Nephron (organoid): ENCODE data around the gene KRT6C.

ENCODE experiments used
- H3K27ac Mint-ChIP-seq, 3 experiments: 2 replicates each; pipeline ENCODE4 v1.8.0; 2020; ENCODE audit warnings: mixed read lengths in 3 of 3, mild to moderate bottlenecking in 2 of 3, moderate library complexity in 1 of 3
- H3K27me3 Mint-ChIP-seq: 2 replicates; pipeline ENCODE4 v1.8.0; 2021; ENCODE audit warnings: low read depth, mild to moderate bottlenecking, moderate library complexity, mixed read lengths
- H3K36me3 Mint-ChIP-seq: 2 replicates; pipeline ENCODE4 v1.8.0; 2020; ENCODE audit warnings: low read depth, mixed read lengths
- H3K4me1 Mint-ChIP-seq: 2 replicates; pipeline ENCODE4 v1.8.0; 2020; ENCODE audit warnings: mixed read lengths
- H3K4me3 Mint-ChIP-seq, 3 experiments: 2 replicates each; pipeline ENCODE4 v1.8.0; 2020; ENCODE audit warnings: mild to moderate bottlenecking in 3 of 3, mixed read lengths in 3 of 3, moderate library complexity in 2 of 3
- H3K9me3 Mint-ChIP-seq: 2 replicates; pipeline ENCODE4 v1.8.0; 2020; ENCODE audit warnings: mixed read lengths
- TF ChIP-seq, protein P1 (sequence below), 3 experiments: fragments of 200-600 bp; sonication (generic); IDR thresholded peaks; one replicate each; pipeline ENCODE4 v1.5.0; 2021; ENCODE audit warnings: antibody characterized with exemption in 3 of 3; ENCODE audit not compliant: unreplicated experiment in 3 of 3

The KRT6C gene

GRCh38 chr12:52436000-52436827 lies 37.4 kb downstream of the KRT6C start:
- H3K27me3 Mint-ChIP-seq = peaks cover 32% of the 10 kb centered on the region
- no peaks in the 10 kb centered on the region for H3K36me3 Mint-ChIP-seq
- H3K27ac Mint-ChIP-seq = no peak overlapping the region
- H3K4me1 Mint-ChIP-seq = no peaks in the 10 kb centered on the region
- TF ChIP-seq, protein P1, sequence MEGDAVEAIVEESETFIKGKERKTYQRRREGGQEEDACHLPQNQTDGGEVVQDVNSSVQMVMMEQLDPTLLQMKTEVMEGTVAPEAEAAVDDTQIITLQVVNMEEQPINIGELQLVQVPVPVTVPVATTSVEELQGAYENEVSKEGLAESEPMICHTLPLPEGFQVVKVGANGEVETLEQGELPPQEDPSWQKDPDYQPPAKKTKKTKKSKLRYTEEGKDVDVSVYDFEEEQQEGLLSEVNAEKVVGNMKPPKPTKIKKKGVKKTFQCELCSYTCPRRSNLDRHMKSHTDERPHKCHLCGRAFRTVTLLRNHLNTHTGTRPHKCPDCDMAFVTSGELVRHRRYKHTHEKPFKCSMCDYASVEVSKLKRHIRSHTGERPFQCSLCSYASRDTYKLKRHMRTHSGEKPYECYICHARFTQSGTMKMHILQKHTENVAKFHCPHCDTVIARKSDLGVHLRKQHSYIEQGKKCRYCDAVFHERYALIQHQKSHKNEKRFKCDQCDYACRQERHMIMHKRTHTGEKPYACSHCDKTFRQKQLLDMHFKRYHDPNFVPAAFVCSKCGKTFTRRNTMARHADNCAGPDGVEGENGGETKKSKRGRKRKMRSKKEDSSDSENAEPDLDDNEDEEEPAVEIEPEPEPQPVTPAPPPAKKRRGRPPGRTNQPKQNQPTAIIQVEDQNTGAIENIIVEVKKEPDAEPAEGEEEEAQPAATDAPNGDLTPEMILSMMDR (IDR thresholded peaks at IDR 0.05; ENCODE audit: unreplicated experiment in 3 of 3) = no peak
- H3K4me3 Mint-ChIP-seq = no peak overlapping the region
- H3K9me3 Mint-ChIP-seq = no peaks in the 10 kb centered on the region

GRCh38 chr12:52435659-52435999 lies 38.0 kb downstream of the KRT6C start:
- H3K9me3 Mint-ChIP-seq = no peaks in the 10 kb centered on the region
- H3K27me3 Mint-ChIP-seq = peaks cover 35% of the 10 kb centered on the region
- H3K36me3 Mint-ChIP-seq = no peaks in the 10 kb centered on the region
- TF ChIP-seq, protein P1 (IDR thresholded peaks at IDR 0.05; ENCODE audit: unreplicated experiment in 3 of 3) = no peak
- no peak overlapping the region for H3K4me3 Mint-ChIP-seq
- H3K27ac Mint-ChIP-seq = no peak overlapping the region
- no peaks in the 10 kb centered on the region for H3K4me1 Mint-ChIP-seq

- H3K9me3 Mint-ChIP-seq = no peaks in the 10 kb centered on the region
- no peak overlapping the region for H3K27ac Mint-ChIP-seq
- H3K27me3 Mint-ChIP-seq = peaks cover 42% of the 10 kb centered on the region
- no peak overlapping the region for H3K4me3 Mint-ChIP-seq
- no peaks in the 10 kb centered on the region for H3K4me1 Mint-ChIP-seq
- H3K36me3 Mint-ChIP-seq = no peaks in the 10 kb centered on the region
- TF ChIP-seq, protein P1 (IDR thresholded peaks at IDR 0.05; ENCODE audit: unreplicated experiment in 3 of 3) = no peak
Measured at GRCh38 chr12:52434760-52435530, 38.7 kb downstream of the KRT6C start.

DNA sequence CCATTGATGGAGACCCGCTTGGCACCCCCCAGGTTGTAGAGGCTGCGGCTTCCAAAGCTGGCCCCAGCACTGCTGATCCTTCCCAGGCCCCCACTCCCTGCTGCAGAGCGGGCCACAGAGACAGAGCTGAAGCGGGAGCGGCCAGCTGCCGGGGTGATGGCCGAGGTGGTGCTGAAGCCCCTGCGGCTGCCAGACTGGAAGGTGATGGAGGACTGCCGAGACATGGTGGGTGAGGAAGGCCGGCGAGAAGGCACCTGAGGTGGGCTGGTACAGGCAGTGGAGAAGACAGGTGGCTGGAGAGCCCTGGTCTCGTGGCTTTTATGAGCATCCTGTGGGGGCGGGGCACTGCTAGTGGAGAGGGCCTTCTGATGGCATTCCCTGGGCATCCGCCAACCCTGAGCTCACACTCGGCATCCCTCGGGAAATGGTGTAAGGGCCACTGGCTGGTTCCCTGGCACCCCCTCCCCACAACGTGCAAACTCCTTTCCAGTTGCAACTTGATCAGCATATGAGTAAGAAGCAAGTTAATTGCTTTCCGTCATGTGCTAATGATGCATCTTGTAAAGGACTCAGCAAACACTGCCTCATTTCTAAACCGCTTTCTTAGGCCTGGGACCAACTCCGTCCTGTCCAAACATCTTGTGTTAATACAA lies 39.4 kb downstream of the KRT6C start, which contains the start of gene KRT75:
Gene KRT75, minus strand, starts transcription at position 291 of the 653 bp plus-strand sequence. Its CDS starts 67 bp downstream, at position 224.
- Mint-ChIP-seq H3K4me3 (no peak within 1 kb of the TSS), H3K9me3 (no peaks in the 10 kb centered on the region), H3K27ac (no peak within 1 kb of the TSS), H3K4me1 (no peaks in the 10 kb centered on the region), H3K36me3 (no peaks in the 10 kb centered on the region), H3K27me3 (peaks cover 48% of the 10 kb centered on the region)
- TF ChIP-seq, protein P1 (IDR thresholded peaks at IDR 0.05; ENCODE audit: unreplicated experiment in 3 of 3) = no peak

DNA sequence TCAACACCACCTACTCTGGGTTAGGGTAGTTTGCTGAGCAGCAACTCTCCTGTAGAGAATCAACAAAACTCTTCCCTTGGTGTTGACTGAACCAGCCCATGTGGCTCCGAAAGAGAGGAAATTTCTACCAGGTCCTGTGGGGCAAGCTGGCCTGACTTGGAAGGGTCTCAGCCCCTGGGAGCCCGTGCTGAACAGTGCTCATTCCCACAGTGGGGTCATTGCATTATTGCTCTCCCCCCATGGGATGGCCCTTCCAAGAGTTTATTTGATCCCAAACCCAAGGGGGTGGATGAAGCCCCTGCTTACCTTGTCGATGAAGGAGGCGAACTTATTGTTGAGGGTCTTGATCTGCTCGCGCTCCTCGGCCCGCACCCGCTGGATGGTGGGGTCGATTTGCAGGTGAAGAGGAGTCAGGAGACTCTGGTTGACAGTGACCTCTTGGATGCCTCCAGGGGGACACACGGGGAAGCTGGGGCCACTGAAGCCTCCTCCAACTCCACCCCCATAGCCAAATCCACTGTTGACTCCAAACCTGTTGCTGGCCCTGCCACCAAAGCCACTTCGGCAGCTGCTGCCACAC lies 40.0 kb downstream of the KRT6C start:
- TF ChIP-seq, protein P1 (IDR thresholded peaks at IDR 0.05; ENCODE audit: unreplicated experiment in 3 of 3) = no peak
- Mint-ChIP-seq H3K27me3 (peaks cover 54% of the 10 kb centered on the region), H3K36me3 (no peaks in the 10 kb centered on the region), H3K4me1 (no peaks in the 10 kb centered on the region), H3K4me3 (no peak overlapping the region), H3K27ac (no peak overlapping the region), H3K9me3 (no peaks in the 10 kb centered on the region)
